AG04450 (cell line): Measurements from ENCODE around the gene SPINT2. TPM values are rescaled to one million over a fixed set of nuclear protein-coding genes. Genes with fewer than 3 reads are reported as not detected.

ENCODE experiments used
- CTCF ChIA-PET: fragments of 300-600, 350-600 bp; formaldehyde crosslinking; extraction: SDS; loops from one replicate; lab custom pipeline; 2022; ENCODE audit warnings: antibody characterized with exemption, inconsistent platforms; lab: Charles Lee
- POLR2A ChIA-PET: fragments of 350-600 bp; formaldehyde crosslinking; extraction: SDS; loops from one replicate; lab custom pipeline; 2021; ENCODE audit warnings: antibody characterized with exemption, inconsistent platforms; lab: Yijun Ruan, JAX
- DNase-seq: peaks from one replicate; pipeline ENCODE4 v3.0.0-alpha.2; 2011; ENCODE audit warnings: low read depth, low spot score
- H3K27ac ChIP-seq: one replicate; pipeline ENCODE4 v1.5.1; 2012; ENCODE audit warnings: low read depth, low read length, control low read depth
- H3K27me3 ChIP-seq: one replicate; pipeline ENCODE4 v1.6.0; 2012; ENCODE audit warnings: low read length; ENCODE audit not compliant: control insufficient read depth, insufficient read depth
- H3K4me3 ChIP-seq: 2 replicates; pipeline ENCODE4 v1.5.1; 2011; ENCODE audit warnings: mild to moderate bottlenecking, low read depth, low read length, control low read depth
- H3K9me3 ChIP-seq: 2 replicates; pipeline ENCODE4 v1.5.1; 2012; ENCODE audit warnings: low read length; ENCODE audit not compliant: control insufficient read depth, insufficient read depth
- polyA plus RNA-seq: library from polyadenylated mRNA; depleted of rRNA; stranded (reverse); fragments of >200 nt; gene quantifications from 2 replicates; pipeline ENCODE4 v1.2.3, GENCODE V29; 2011
- TF ChIP-seq, protein P1 (sequence below): IDR thresholded peaks from 2 replicates; pipeline ENCODE4 v1.5.1; 2011; ENCODE audit warnings: low read depth, low read length, control low read depth, inconsistent platforms

SPINT2 gene
- polyA plus RNA-seq, 1 experiment = 1.8 TPM

DNA sequence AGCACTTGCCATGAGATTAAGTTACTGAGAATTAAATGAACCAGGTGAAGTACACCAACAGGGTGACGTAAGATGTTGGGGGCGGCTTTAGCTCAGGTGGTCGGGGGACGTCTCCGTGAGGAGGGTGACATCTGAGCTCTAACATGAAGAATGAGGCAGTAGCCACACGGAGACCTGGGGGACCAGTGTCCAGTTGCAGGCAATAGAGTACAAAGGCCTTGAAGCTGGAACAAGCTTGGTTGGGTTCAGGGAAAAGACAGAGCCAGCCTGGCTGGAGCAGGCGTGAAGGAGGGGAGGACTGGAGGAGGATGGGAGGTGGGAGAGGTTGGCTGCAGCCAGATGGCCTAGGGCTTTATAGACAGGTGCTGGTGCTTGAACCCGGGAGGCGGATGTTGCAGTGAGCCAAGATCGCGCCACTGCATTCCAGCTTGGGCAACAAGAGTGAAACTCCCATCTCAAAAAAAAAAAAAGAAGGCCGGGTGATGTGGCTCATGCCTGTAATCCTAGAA is 1.6 kb downstream of the SPINT2 start:
- CTCF ChIA-PET = interaction anchor here (0.6 to 3.0 kb wide), 3 partner anchors 10 to 39 kb away, joined by 4 to 13 read pairs (median 5); partner anchors contain the start of gene PPP1R14A
- no peak for DNase-seq
- POLR2A ChIA-PET = interaction anchor here (1.9 kb wide), 1 partner anchor 15 kb away, joined by 4 read pairs; no protein-coding TSS in a partner anchor

DNA sequence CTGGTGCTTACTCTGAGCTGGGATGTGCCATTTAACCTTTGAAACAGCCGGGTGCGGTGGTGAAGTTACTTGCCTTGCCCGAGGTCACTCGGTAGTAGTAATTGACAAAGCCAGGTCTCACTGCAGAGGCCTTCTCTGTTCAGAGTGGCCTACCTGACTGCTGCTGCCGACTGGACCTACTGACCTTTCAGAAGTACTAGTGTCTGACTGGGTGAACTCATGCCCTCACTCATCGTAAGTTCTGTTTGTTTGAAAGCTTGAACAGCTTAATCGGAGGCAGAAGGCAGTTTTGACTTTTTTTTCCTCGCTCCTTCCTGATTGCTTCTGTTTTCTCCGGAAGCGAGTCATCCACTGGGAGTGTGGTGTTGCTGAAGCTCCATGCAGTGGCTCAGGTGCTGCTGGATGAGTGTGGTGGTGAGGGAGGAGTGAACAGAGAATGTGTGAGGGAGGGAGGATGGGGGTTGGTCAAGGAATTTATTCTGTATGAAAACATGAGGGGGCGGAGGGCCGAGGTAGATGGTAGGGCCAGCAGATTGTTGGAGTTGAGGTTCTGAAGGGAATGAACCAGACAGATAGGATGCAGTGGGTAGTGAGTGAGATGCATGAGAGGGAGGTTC is 2.7 kb downstream of the SPINT2 start:
- H3K9me3 ChIP-seq = no peaks in the 10 kb centered on the region
- ChIA-PET CTCF (interaction anchor here (0.5 to 3.0 kb wide), 3 partner anchors 11 to 133 kb away, joined by 4 to 13 read pairs (median 7); partner anchors contain the start of gene PPP1R14A), POLR2A (interaction anchor here (1.5 to 1.9 kb wide), 2 partner anchors 9 to 16 kb away, joined by 3 to 4 read pairs; no protein-coding TSS in a partner anchor)
- peak; percentile 29 for DNase-seq
- TF ChIP-seq, protein P1, sequence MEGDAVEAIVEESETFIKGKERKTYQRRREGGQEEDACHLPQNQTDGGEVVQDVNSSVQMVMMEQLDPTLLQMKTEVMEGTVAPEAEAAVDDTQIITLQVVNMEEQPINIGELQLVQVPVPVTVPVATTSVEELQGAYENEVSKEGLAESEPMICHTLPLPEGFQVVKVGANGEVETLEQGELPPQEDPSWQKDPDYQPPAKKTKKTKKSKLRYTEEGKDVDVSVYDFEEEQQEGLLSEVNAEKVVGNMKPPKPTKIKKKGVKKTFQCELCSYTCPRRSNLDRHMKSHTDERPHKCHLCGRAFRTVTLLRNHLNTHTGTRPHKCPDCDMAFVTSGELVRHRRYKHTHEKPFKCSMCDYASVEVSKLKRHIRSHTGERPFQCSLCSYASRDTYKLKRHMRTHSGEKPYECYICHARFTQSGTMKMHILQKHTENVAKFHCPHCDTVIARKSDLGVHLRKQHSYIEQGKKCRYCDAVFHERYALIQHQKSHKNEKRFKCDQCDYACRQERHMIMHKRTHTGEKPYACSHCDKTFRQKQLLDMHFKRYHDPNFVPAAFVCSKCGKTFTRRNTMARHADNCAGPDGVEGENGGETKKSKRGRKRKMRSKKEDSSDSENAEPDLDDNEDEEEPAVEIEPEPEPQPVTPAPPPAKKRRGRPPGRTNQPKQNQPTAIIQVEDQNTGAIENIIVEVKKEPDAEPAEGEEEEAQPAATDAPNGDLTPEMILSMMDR = no peak
- H3K27ac ChIP-seq = no peak overlapping the region
- no peak overlapping the region for H3K4me3 ChIP-seq
- peaks cover 3% of the 10 kb centered on the region for H3K27me3 ChIP-seq

More for the DNA sequence above, 1.6 kb downstream of the SPINT2 start:
- TF ChIP-seq, protein P1 = no peak
- Histone ChIP-seq H3K27me3 (peaks cover 3% of the 10 kb centered on the region), H3K4me3 (no peak overlapping the region), H3K9me3 (no peaks in the 10 kb centered on the region), H3K27ac (no peak overlapping the region)

DNA sequence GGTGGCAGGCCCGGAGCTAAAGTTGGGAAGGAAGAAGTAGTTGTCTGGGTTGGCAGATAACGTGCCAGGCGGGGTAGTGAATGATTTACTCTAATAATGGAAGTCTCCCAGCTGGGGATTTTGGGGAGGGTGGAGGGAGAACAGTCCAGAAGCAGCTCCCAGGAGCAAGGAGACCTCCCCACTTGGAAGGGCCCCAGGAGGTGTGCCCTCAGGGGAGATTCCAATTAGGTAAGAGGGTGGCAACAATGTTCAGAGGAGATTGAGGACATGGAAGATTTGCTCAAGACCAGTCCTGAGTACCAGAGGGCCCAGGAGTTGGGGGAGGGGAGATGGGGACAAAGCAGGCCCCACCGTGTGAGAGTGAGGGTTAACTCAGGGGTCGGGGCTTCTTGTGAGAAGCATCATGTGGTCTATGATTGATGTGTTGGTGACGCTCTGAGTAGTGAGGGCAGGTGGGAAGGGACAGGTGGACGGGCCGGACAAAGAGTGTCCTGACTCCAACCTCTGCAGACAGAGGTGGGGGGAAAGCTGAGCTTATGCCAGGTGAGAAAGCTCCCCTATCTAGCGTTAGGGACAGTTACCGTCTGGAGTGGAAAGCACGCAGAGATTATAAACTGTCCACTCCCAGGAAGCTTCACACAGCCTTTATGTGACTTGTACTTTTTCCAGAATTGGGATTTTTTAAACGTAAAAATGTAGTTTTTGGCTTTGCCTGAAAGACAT is 3.5 kb downstream of the SPINT2 start:
- H3K9me3 ChIP-seq = no peaks in the 10 kb centered on the region
- POLR2A ChIA-PET = interaction anchor here (1.5 kb wide), 1 partner anchor 9 kb away, joined by 3 read pairs; no protein-coding TSS in a partner anchor
- peaks cover 3% of the 10 kb centered on the region for H3K27me3 ChIP-seq
- no peak overlapping the region for H3K4me3 ChIP-seq
- no peak for DNase-seq
- H3K27ac ChIP-seq = no peak overlapping the region
- TF ChIP-seq, protein P1 = no peak
- CTCF ChIA-PET = interaction anchor here (2.6 to 3.0 kb wide), 2 partner anchors 12 to 24 kb away, joined by 7 to 13 read pairs; partner anchors contain the start of gene PPP1R14A

DNA sequence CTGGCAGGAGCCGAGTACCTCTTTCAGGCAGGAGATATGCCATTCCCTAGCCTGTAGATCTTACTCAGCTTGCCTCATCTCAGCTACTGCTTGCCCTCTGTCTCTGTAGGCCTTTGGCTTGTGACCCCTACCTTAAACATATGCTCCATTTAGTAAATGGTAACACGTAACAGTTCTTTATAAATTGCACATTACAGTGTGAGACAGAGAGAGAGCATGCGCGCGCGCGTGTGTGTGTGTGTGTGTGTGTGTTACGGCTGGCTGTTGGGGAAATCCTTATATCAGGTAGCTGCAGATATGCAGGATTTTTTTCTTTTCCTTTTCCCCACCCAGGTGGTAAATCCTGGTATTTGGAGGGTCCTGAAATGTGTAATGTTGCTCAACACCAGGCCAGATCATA is 4.2 kb downstream of the SPINT2 start:
- Histone ChIP-seq H3K27me3 (peaks cover 3% of the 10 kb centered on the region), H3K4me3 (no peak overlapping the region), H3K27ac (no peak overlapping the region), H3K9me3 (no peaks in the 10 kb centered on the region)
- no peak for DNase-seq
- TF ChIP-seq, protein P1 = no peak
- CTCF ChIA-PET = interaction anchor here (0.6 to 2.6 kb wide), 2 partner anchors 15 to 24 kb away, joined by 3 to 7 read pairs; no protein-coding TSS in a partner anchor
- POLR2A ChIA-PET = no interaction called here
